Right kidney (tissue), 9 donors: ENCODE data around the gene FAM170A.

Experiments
- DNase-seq: peaks from one replicate; pipeline ENCODE4 v3.0.0-alpha.2; 2016
- long read RNA-seq, 8 donors: transcript quantifications; one replicate each; lab custom pipeline, GENCODE V29; 2026

FAM170A gene, protein sequence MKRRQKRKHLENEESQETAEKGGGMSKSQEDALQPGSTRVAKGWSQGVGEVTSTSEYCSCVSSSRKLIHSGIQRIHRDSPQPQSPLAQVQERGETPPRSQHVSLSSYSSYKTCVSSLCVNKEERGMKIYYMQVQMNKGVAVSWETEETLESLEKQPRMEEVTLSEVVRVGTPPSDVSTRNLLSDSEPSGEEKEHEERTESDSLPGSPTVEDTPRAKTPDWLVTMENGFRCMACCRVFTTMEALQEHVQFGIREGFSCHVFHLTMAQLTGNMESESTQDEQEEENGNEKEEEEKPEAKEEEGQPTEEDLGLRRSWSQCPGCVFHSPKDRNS
- long read RNA-seq, donor 1, result 0 reads
- long read RNA-seq, donor 2, result 0 reads
- long read RNA-seq, donor 3, result 0 reads
- long read RNA-seq, donor 4, result 0 reads
- long read RNA-seq, donor 5, result 0 reads
- long read RNA-seq, donor 6, result 0 reads
- long read RNA-seq, donor 7, result 0 reads
- long read RNA-seq, donor 8, result 0 reads

DNA sequence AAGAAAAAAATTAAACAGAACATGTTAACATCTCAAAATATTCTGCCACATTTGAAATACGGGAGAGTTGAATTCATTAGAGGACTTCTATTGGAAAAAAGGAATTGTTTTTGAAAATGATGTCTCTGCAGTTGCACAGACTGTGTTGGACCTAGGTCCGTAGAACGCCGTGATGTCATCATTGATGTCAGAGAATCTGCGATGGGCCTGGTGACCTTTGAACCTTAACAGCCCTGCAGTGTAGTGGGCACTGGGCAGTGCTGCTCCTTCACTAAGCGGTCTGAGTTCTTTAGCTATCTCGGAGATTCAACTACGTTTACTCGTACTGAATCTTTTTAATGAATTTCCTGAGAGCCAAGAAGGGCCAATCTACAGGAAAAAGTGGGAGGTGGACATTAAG is at the start of gene FAM170A:
TSS of gene FAM170A (plus strand) at position 220 of the 400 bp plus-strand sequence. CDS start 211 bp downstream, outside the sequence.
- DNase-seq, result no peak

DNA sequence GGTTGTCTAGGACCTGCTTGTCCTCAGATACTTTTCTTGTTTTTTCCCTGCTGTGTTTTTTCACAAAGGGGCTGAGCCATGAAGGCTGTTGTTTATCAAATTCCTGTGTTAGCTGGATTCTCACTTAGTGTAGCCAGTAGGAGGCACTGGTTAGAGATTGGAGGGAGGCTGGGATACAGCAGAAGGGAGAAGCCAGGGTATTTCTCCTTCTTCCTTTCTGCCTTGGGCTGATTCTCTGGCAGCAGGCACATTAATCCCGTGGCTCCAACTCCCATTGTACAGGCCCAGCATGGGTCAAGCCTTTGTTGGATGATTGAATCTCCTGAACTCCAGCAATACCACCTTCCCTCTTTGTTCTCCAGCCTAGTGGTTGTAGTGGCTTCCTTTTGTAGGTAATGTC is 46.4 kb upstream of the FAM170A start:
- no peak for DNase-seq

DNA sequence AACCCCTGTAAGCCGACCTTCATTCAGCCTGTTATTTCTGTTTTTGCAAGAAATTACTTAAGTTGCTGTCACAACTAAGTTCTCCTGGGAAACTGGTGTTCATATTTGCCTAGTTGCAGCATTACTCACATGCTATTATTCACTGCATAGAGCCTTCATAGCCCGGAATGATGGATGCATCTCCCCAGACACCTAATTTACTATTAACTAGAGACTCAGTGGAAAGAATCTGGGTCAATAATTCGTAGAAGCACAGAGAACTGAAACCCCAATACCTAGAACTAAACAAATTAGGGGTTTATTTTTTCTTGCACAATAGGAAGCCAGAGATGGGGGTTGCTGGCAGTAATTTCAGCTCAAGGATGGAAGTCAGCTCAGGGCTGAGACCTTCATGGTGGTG is 45.7 kb upstream of the FAM170A start:
- DNase-seq, result no peak

DNA sequence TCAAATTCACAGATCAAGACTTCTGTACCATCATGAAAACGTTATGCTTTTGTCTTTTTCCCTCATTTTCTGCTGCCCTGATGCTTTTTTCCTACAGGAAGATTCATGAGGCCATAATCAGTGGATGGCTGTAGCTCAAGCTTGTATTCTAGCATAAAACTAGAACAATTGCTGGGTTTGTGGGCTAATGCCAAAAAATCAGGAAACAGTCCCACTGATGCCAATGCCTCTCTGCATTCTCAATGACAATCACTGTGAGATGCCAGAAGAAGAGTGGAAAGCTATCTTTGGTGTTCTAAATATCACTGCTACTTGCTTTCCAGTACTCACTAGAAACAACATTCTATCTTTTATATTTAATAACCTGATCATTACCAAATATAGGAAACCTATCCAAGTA is 33.3 kb upstream of the FAM170A start:
- no peak for DNase-seq

DNA sequence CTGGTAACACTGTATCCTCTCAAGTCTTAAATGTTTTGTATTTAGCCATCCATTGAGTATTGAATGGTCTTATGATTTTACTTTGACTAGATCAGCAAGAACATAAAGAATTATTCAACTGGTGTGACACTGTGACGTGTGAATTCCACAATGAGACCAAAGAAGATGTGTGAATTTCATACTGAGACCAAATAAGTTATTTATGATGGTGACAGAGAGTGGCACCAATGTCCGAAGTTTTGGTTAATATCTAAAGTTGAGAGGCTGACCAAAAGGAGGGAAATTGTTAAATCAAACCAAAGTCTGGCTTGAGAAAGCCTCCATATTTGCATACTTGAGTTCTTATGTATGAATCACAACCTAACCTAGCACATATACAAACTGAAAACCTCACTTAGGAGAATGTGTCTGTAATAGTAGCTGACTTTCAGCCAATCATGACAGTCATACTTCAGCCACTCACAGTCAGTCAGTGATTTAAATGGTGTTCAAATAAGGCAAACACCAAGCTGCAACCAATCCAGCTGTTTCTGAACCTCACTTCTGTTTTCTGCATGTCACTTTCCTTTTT is 31.5 kb upstream of the FAM170A start:
- DNase-seq, result no peak

DNA sequence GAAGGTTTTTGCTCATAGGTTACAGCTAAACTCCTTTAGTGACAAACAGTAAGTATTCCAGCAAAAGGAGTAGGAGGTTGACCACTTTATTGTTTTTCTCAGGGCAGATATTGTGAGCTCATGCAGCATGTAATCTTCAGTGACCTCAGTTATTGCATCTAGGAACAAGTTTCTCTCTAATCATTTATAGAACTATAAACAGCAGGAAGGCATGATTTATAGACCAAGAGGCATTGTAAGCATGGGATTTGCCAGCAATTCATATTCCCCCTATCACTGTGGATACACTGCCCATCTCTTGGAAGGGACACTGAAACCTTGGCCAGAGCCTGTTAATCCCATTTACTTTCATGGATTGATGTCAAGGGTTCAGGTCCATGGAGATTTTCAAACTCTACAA is 15.4 kb upstream of the FAM170A start:
- DNase-seq, result no peak

DNA sequence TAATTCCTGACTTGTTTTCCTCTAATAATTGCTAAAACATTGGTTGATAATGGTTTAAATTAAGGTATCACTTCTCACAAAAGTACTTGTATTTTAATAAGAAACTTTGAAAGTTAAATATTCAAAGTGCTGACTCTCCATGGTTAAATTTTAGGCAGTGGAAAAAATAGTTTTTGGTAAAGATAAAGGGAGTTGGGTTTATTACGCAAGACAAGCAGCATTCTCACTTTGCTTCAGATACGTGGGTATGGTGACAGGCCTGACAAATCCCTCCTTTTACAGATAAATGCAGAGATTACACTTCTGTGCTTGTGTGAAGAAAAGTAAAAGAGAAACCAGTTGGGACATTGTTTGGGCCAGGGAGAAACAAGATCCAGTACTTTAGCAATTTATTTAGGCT is 14.5 kb upstream of the FAM170A start:
- no peak for DNase-seq

DNA sequence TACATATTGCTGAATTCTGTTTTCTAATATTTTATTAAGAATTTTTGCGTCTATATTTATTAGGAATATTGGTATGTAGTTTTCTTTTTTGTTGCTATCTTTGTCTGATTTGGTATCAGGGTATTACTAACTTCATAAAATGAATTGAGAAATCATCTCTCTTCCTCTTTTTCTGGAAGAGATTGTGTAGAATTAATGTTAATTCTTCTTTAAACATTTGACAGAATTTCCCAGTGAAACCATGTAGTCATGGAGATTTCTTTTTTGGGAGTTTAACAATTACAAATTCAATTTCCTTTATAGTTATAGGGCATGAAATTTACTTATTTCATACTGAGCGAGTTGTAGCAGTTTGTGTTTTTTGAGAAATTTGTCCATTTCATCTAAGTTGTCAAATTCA is 3.3 kb upstream of the FAM170A start:
- DNase-seq, result no peak

DNA sequence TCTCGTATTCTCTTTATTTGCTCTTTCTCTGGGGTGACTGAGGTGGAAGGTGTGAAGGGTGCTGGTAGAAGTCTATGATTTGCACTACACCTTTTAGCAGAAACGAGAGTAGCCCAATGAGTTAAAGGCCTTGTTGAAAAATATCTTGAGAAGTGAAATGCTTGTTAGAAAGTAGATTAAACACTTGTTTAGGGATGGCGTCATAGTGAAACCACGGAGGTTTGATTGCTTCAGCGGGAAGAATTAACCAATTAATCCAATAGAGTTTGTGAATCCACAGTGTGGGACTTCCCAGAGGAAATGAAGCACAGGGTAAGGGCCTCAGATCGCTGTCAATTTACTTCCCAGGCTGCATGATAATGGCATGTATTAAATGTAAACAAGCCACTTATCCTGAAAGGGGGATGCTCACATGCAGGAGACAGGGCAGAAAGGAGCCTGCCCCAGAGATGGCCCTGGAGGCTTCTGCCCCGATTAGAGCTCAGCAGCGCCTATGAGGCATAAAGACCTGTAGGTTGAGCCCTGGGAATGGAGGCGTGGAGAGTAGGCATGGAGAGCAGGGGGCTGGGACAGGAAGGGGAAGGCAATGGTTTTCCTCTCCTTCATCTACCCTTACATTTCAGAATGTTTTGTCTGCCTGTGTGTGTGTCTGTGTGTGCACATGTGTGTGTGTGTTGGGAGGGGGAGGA is 1.5 kb downstream of the FAM170A start:
- DNase-seq, result no peak

DNA sequence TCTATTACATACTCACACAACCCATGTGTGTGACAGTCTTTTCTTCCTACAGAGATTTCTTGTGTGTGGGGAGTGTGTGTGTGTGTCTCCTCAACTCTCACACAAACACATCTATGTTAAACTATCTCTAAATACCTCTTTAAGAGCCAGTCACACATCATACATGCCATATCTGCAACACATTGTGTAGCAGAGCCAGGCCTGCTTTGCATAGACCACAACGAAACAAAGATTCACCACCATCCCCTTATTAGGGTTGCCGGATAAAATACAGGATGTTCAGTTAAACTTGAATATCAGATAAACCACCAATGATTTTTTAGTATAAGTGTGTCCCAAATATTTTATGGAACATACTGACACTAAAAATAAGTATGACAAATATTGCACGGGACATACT is 2.3 kb downstream of the FAM170A start:
- DNase-seq, result no peak

DNA sequence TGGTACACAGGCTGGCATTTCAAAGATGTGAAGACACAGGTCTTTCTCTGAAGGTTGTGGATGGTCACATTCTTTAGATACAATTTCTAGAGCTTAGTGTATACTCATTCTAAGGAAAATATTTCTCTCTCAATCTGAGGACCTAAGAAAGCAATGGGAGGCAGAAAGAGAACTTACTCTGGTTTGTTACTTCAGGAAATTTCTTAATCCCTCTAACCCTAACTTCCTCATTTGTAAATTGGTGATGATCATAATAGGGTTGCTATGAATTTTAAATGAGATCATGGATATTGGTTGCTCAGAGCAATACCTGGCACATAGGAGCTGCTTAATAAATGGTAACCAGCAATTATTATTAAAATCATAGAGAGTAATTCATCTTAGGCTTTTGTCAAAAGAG is 22.1 kb downstream of the FAM170A start:
- DNase-seq, result no peak

DNA sequence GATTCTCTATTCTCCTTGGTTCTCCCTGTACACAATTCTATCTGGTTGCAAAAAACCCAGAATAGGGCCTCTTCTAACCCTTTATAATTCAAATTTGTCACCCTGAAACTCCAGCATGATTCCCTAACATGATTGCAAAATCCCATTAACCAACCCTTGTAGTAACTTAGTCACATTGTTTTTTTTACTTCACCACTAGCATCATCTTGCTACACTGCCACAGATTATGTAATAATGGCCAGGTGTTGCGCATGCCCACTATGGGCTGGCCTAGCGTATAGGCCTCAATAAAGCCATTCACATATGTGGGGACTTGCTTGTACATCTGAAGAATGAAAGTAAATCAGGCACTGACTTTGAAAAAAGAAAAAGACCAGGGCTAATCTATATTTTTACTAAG is 25.7 kb downstream of the FAM170A start:
- no peak for DNase-seq

DNA sequence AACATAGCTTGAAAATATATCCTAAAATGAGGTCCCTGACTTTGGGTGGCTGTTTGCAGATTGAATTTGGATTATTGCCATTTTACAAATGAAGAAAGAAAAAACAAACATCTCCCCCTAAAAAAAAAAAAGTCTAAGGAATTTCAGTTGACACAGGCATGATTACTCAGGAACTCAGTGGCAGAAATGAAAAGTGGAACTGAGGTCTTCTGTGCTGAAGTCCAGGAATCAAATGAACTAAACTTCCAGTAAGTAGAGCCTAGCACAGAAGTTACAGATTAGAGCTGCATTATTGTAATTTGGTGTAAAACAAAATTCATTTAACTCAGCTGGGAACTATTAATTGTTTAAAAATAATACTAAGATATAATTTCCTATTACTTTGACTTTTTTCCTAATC is 26.7 kb downstream of the FAM170A start:
- DNase-seq, result no peak

DNA sequence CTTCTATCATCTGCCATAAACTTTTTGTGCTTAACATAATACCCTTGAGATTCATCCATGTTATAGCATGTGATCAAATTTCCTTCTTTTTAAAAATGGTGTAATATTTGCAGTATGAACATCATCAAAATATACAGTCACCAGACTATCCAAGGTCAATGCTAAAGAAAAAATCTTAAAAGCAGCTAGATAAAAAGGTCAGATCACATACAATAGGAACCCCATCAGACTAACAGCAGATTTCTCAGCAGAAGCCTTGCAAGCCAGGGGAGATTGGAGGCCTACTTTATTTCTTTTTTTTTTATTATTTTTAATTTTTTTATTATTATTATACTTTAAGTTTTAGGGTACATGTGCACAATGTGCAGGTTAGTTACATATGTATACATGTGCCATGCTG is 37.2 kb downstream of the FAM170A start:
- no peak for DNase-seq

DNA sequence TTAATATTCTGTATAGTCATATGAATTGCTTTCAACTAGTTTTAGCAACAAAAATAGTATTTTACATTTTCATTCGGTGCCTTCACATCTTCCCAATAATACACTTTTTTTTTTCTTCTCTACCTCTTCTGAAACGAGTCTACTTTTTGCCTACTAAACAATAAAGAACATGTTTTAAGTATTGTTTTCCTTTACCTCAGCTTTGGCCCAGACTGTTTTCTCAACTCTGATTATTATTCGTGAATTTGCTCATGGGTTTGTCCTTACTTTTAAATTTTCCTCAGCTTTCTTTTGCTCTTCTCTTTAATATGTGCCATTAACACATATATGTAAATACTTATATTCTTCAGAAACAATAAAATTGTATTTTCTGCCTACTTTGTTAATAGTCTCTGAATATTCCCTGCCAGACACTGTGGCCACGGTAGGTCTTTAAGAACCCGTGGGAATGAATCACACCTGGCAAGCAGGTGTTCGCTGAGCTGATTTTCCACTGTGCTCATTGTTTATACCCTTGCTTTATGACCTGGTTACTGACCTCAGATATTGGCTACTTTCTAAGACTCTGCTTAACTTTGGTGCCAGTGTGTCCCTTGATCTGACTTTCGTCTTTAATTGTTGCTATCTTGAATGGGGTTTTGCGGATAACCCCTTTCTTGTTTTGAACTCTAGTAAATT is 49.1 kb downstream of the FAM170A start:
- DNase-seq, result no peak

DNA sequence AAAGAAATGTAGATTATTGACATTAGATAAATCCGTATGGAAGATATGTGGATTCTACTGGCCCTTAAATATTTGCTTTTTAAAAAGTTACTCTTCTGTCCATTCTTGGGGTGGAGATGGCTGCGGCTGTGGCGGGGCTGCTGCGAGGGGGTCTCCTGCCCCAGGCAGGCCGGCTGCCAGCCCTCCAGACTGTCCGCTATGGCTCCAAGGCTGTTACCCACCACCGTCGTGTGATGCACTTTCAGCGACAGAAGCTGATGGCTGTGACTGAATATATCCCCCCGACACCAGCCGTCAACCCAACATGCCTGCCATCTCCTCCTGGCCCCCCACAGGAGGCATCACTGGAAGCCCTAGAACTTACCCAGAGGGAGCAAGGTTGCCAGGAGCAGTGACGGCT is 50.7 kb downstream of the FAM170A start:
- DNase-seq, result no peak

DNA sequence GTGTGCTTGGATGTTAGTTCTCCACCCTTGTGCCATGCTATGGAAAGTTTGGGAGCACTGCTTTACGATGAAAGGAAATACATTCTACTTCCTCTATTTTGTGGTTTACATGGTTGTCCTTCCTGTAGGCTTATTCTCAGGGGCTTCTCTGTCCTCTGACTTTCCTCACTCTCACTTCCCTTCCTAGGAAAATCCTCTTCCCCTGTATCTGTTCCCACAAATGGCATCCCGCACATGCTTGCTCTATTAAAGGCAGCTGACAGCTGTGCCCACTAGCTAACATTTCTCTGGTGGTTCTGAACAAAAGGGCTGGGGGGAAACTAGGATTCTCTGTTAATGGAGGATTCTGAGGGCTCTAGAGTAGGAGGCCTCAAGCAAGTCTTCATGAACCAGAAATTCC is 52.4 kb downstream of the FAM170A start:
- no peak for DNase-seq

DNA sequence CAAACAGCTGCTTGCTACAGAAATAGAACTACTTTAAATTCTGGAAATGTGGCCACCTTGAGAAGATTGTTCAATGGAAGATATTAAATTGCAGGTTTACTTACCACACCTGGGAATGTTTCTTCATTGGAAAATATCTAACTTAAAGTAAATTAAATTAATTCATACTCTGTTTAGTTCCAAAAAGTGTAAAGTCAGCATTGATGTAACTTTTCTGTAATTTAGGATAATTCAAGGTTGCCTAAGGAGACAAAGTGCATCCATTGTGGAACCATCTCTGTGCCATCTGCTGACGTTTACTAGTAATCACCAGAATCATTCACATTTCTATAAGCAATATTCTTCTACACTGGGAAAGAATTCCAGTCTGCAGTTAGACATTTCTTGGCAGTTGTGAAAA is 53.0 kb downstream of the FAM170A start:
- no peak for DNase-seq
